ENCODE data around the gene GFRA3. TPM values are rescaled to one million over a fixed set of nuclear protein-coding genes. Genes with fewer than 3 reads are reported as not detected.
A peak's percentile ranks its signal among the peaks of the same experiment; 100 is the strongest.

The GFRA3 gene
- total RNA-seq, 1 experiment from 2014 or later, result not detected

- DNase-seq (ENCODE audit: low read depth), result no peak
Observed at GRCh38 chr5:138246822-138247221, 27.6 kb downstream of the GFRA3 start.

GRCh38 chr5:138246334-138246733 is 28.1 kb downstream of the GFRA3 start:
- DNase-seq (ENCODE audit: low read depth), result no peak

GRCh38 chr5:138245717-138246116 is 28.7 kb downstream of the GFRA3 start:
- no peak for DNase-seq (ENCODE audit: low read depth)

GRCh38 chr5:138243794-138244193 is 30.6 kb downstream of the GFRA3 start:
- no peak for DNase-seq (ENCODE audit: low read depth)

- no peak for DNase-seq (ENCODE audit: low read depth)
Observed at GRCh38 chr5:138241688-138242571, 32.5 kb downstream of the GFRA3 start.

DNA sequence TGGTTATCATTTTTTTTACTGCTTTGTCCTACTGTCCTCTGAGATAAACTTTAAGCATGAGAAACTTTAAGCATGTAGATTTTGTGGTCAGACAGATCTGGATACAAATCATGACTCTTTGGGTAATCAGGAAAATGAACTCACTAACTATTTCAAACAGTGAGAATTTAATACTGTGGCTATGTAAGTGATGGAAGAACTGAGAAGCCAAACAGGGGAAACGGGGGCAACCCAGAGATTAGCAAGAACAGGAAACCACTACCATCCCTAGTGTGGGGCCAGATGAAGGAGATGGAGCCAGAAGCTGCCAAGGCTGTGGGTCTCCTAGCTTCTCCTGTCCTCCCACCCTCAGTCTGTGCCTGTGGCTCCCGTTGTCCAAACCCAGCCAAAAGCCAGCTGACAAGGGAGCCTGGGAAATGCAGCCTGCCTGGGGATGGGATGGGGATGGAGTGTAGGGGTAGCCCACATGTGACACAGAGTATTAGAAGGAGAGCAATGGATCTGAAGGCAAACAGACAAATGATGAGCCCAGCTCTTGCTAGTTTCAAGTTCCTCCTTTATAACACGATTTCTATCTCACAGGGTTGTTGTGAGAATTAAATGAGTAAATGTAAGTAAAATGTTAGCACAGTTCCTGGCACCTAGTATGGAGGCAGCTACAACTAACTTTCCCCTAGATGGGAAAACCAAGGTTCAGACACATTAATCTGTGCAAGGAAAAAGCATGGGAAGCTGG is 33.6 kb downstream of the GFRA3 start:
- DNase-seq (ENCODE audit: low read depth), result no peak

GRCh38 chr5:138238034-138238433 is 36.4 kb downstream of the GFRA3 start:
- DNase-seq (ENCODE audit: low read depth), result no peak

DNA sequence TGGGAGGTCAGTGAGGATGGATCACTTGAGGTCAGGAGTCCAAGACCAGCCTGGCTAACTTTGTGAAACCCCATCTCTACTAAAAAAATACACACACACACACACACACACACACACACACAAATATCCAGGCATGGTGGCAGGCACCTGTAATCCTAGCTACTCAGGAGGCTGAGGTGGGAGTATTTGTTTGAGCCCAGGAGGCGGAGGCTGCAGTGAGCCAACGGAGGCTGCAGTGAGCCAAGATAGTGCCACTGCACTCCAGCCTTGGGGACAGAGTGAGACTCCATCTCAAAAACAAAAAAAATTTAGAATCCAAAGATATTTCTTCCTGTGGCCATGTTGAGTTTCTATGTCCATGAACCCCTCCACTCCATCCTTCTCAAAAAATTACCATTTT is 39.8 kb downstream of the GFRA3 start:
- DNase-seq (ENCODE audit: low read depth), result no peak

DNA sequence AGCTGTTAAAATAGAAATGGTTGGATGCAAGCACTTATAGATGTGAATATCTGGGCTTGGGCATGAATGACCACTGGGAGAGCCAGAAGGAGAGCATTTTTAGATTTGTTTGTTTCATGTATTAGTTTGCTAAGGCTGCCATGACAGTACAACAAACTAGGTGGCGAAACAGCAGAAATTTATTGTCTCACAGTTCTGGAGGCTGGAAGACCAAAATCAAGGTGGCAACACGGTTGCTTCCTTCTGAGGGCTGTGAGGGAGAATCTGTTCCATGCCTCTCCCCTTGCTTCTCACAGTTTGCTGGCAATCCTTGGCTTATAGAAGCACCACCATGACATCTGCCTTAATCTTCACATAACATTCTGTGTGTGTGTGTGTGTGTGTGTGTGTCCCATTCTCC is 41.1 kb downstream of the GFRA3 start:
- DNase-seq (ENCODE audit: low read depth), result no peak

DNA sequence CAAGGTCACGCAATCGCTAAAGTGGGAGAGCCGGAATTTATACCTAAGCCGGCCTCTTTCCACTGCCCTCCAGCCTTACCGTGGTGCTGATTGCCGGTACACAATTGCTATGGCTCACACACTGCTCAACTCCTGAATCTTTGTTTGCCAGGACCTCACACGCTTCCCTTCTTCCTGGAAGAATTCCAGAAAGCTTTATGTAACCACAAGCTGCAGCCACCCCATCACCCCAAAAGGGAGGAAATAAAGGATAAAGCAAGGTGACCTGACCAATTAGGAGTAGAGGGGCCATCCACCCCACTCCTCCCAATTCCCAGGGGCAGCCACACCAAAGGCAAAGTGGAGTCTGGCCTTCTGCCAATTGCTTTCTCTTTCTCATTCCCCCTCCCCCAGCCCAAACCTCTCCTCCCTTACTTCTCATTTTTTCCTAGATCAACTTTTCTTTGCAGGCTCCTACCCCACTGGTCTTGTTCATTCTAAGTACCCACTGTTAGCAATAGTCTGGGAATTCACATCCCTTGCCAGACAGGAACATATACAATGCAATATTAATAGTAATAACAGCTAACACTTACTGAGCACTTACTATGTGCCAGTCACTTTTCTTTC is 43.3 kb downstream of the GFRA3 start:
- peak; percentile 15 for DNase-seq (ENCODE audit: low read depth)

DNA sequence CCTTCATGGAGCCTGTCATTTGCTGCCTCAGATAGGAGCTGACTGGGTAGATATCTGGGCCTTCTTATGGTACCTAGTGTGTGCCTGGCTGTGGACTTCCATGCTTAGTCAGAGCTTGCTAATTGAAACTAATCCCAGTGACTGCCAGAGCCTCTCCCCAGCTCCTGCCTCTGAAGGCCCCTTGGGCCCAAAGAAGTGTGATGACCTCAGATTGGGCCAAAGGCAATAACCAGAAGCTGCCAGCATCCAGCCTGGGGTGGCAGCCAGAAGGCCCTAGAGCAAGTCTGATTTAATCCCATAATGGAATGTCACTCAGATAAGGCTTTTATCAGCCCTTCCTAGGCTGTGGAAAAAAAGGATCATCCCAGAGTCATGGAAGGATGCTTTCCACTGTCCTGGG is 44.2 kb downstream of the GFRA3 start:
- DNase-seq (ENCODE audit: low read depth), result no peak

DNA sequence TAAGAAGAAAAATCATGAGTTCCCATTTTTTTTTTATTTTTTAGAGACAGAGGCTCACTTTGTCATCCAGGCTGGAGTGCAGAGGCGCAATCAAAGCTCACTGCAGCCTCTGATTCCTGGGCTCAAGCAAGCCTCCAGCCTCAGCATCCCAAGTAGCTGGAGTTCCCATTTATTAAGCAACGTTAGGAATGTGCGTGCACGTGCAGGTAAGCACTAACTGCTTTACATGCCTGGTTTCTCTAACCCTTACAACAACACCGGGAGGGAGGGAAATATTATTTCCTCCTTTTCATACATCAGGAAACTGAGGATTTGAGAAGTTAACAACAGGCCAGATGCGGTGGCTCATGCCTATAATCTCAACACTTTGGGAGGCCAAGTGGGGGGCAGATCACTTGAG is 45.0 kb downstream of the GFRA3 start:
- no peak for DNase-seq (ENCODE audit: low read depth)

DNA sequence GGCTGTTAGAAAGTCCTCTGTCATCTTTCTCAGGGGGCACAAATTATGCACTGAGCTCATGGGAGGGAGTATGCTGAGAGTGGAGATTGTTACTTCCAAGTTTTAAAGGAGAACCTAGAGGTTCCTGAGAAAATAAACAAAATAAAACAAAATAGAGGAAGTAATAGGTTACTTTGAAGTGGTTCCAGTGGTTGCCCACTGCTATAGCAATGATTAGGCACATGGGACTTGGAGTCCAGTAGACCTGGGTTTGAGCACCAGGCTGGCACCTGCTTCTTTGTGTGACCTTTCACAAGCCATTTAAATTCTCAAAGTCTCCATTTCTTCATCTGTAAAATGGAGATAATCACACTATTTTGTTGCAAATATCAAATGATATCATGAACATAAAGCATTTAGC is 47.5 kb downstream of the GFRA3 start:
- DNase-seq (ENCODE audit: low read depth), result no peak

GRCh38 chr5:138224712-138225111 is 49.7 kb downstream of the GFRA3 start:
- no peak for DNase-seq (ENCODE audit: low read depth)

GRCh38 chr5:138223532-138223931 is 50.9 kb downstream of the GFRA3 start:
- DNase-seq (ENCODE audit: low read depth), result no peak

GRCh38 chr5:138216799-138217198 is 57.6 kb downstream of the GFRA3 start:
- no peak for DNase-seq (ENCODE audit: low read depth)

DNA sequence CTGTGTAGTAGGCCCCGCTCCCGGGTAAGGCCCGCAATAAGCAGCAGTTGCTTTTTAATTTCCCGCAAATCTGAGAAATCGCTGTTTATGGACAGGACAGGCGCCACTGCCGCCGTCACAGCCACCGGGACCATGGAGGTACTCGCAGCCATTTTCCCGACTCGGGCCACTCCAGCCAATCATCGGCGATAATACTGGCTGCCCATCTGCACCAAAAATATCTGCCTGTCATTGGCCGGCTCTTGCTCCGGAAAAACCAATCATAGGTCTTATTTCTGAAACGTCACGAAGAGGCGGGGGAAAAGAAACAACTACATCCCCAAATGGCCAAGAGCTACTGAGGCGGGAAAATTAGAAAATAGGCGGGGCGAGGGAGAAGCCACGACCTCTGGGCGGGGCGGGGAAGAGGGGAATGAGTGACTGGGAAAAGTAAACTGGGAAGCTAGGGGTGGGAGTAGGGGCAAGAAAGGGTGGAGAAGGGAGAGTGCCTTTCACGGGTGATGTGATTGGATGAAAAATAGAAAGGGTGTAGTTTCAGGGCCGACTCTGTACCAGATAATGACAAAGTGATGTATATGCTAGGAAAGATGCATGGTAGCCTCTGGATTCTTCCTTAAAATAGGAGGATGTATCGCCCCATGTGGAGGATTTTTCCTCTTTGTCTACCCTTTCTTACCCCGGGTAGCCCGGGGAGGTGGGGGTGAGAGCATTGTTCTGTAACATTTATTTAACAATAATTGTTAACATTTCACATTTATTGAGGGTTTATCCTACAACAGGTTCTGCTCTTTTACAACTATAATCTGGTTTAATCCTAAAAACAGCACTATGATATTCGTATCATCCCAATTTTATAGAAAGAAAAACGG is 61.0 kb downstream of the GFRA3 start, which contains the start of gene CDC23:
Gene CDC23 (minus strand): TSS at position 163 of the 869 bp plus-strand sequence. CDS start 11 bp downstream, at position 152.
- DNase-seq (ENCODE audit: low read depth), result peak; percentile 99

- no peak for DNase-seq (ENCODE audit: low read depth)
Observed at GRCh38 chr5:138212828-138213160, 61.6 kb downstream of the GFRA3 start.

DNA sequence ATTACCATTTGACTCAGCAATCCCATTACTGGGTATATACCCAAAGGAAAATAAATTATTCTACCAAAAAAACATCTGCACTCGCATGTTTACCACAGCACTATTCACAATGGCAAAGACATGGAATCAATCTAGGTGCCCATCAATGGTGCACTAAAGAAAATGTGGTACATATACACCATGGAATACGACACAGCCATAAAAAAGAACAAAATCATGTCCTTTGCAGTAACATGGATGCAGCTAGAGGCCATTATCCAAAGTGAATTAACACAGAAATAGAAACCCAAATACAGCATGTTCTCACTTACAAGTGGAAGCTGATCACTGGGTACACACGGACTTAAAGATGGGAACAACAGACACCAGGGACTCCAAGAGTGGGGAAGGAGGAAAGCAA is 63.4 kb downstream of the GFRA3 start:
- no peak for DNase-seq (ENCODE audit: low read depth)
